ENCODE measurements around the gene PLEKHS1. TPM values are rescaled to one million over a fixed set of nuclear protein-coding genes. Genes with fewer than 3 reads are reported as not detected.

Gene PLEKHS1
- total RNA-seq, 1 donor: under 0.01 TPM

GRCh38 chr10:113739577-113739976 lies 11.9 kb upstream of the PLEKHS1 start:
- H4K20me1 ChIP-seq (ENCODE audit: insufficient read depth, low read length): no peaks in the 10 kb centered on the region
- TF ChIP-seq, protein P1, sequence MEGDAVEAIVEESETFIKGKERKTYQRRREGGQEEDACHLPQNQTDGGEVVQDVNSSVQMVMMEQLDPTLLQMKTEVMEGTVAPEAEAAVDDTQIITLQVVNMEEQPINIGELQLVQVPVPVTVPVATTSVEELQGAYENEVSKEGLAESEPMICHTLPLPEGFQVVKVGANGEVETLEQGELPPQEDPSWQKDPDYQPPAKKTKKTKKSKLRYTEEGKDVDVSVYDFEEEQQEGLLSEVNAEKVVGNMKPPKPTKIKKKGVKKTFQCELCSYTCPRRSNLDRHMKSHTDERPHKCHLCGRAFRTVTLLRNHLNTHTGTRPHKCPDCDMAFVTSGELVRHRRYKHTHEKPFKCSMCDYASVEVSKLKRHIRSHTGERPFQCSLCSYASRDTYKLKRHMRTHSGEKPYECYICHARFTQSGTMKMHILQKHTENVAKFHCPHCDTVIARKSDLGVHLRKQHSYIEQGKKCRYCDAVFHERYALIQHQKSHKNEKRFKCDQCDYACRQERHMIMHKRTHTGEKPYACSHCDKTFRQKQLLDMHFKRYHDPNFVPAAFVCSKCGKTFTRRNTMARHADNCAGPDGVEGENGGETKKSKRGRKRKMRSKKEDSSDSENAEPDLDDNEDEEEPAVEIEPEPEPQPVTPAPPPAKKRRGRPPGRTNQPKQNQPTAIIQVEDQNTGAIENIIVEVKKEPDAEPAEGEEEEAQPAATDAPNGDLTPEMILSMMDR (IDR thresholded peaks at IDR 0.05; ENCODE audit: extremely low read depth, low read depth, low read length): no peak
- peaks cover 3% of the 10 kb centered on the region for H3K27me3 ChIP-seq (ENCODE audit: insufficient read depth, low read length)

GRCh38 chr10:113740850-113741249 lies 10.6 kb upstream of the PLEKHS1 start:
- Histone ChIP-seq H3K4me2 (ENCODE audit: insufficient read depth, low read length) (no peak overlapping the region), H3K9me3 (ENCODE audit: low read depth, low read length) (no peaks in the 10 kb centered on the region), H4K20me1 (ENCODE audit: insufficient read depth, low read length) (no peaks in the 10 kb centered on the region), H2AFZ (ENCODE audit: low read length) (no peak overlapping the region), H3K4me1 (ENCODE audit: insufficient read depth, low read length) (no peaks in the 10 kb centered on the region), H3K36me3 (ENCODE audit: insufficient read depth, low read length) (no peaks in the 10 kb centered on the region), H3K79me2 (ENCODE audit: insufficient read depth, low read length) (no peaks in the 10 kb centered on the region), H3K27me3 (ENCODE audit: insufficient read depth, low read length) (peaks cover 3% of the 10 kb centered on the region), H3K4me3 (ENCODE audit: insufficient read depth, low read length) (no peak overlapping the region), H3K27ac (ENCODE audit: low read depth, low read length) (no peak overlapping the region)
- TF ChIP-seq, protein P1 (IDR thresholded peaks at IDR 0.05; ENCODE audit: extremely low read depth, low read depth, low read length): no peak
- no peak for DNase-seq (ENCODE audit: insufficient read length, low spot score, missing footprints)

More at GRCh38 chr10:113739577-113739976, 11.9 kb upstream of the PLEKHS1 start:
- Histone ChIP-seq H3K27ac (ENCODE audit: low read depth, low read length) (no peak overlapping the region), H2AFZ (ENCODE audit: low read length) (no peak overlapping the region), H3K4me1 (ENCODE audit: insufficient read depth, low read length) (no peaks in the 10 kb centered on the region), H3K9me3 (ENCODE audit: low read depth, low read length) (no peaks in the 10 kb centered on the region), H3K4me3 (ENCODE audit: insufficient read depth, low read length) (no peak overlapping the region), H3K4me2 (ENCODE audit: insufficient read depth, low read length) (no peak overlapping the region), H3K79me2 (ENCODE audit: insufficient read depth, low read length) (no peaks in the 10 kb centered on the region), H3K36me3 (ENCODE audit: insufficient read depth, low read length) (no peaks in the 10 kb centered on the region)
- DNase-seq (ENCODE audit: insufficient read length, low spot score, missing footprints): no peak

- no peaks in the 10 kb centered on the region for H3K9me3 ChIP-seq (ENCODE audit: low read depth, low read length)
- TF ChIP-seq, protein P1 (IDR thresholded peaks at IDR 0.05; ENCODE audit: extremely low read depth, low read depth, low read length): no peak
- no peak overlapping the region for H3K4me3 ChIP-seq (ENCODE audit: insufficient read depth, low read length)
- H3K27ac ChIP-seq (ENCODE audit: low read depth, low read length): no peak overlapping the region
- H3K79me2 ChIP-seq (ENCODE audit: insufficient read depth, low read length): no peaks in the 10 kb centered on the region
- H3K27me3 ChIP-seq (ENCODE audit: insufficient read depth, low read length): peaks cover 3% of the 10 kb centered on the region
- H3K36me3 ChIP-seq (ENCODE audit: insufficient read depth, low read length): no peaks in the 10 kb centered on the region
- H3K4me1 ChIP-seq (ENCODE audit: insufficient read depth, low read length): no peaks in the 10 kb centered on the region
- no peak for DNase-seq (ENCODE audit: insufficient read length, low spot score, missing footprints)
- no peak overlapping the region for H2AFZ ChIP-seq (ENCODE audit: low read length)
- H3K4me2 ChIP-seq (ENCODE audit: insufficient read depth, low read length): no peak overlapping the region
- no peaks in the 10 kb centered on the region for H4K20me1 ChIP-seq (ENCODE audit: insufficient read depth, low read length)
Observed at GRCh38 chr10:113742466-113742865, 9.0 kb upstream of the PLEKHS1 start.

- no peaks in the 10 kb centered on the region for H3K4me1 ChIP-seq (ENCODE audit: insufficient read depth, low read length)
- H4K20me1 ChIP-seq (ENCODE audit: insufficient read depth, low read length): no peaks in the 10 kb centered on the region
- no peak for DNase-seq (ENCODE audit: insufficient read length, low spot score, missing footprints)
- no peak overlapping the region for H2AFZ ChIP-seq (ENCODE audit: low read length)
- no peak overlapping the region for H3K4me3 ChIP-seq (ENCODE audit: insufficient read depth, low read length)
- H3K36me3 ChIP-seq (ENCODE audit: insufficient read depth, low read length): no peaks in the 10 kb centered on the region
- no peaks in the 10 kb centered on the region for H3K79me2 ChIP-seq (ENCODE audit: insufficient read depth, low read length)
- TF ChIP-seq, protein P1 (IDR thresholded peaks at IDR 0.05; ENCODE audit: extremely low read depth, low read depth, low read length): no peak
- peaks cover 3% of the 10 kb centered on the region for H3K27me3 ChIP-seq (ENCODE audit: insufficient read depth, low read length)
- H3K27ac ChIP-seq (ENCODE audit: low read depth, low read length): no peak overlapping the region
- H3K9me3 ChIP-seq (ENCODE audit: low read depth, low read length): no peaks in the 10 kb centered on the region
- H3K4me2 ChIP-seq (ENCODE audit: insufficient read depth, low read length): no peak overlapping the region
Observed at GRCh38 chr10:113743594-113743993, 7.9 kb upstream of the PLEKHS1 start.

Data from osteoblast (primary cell).